Activated naive CD8-positive, alpha-beta T cell treated with anti-CD3 and anti-CD28 coated beads, Interleukin-2, amount 10 ng/mL, durations not matched to agents 7 days and 5 days (primary cell): ENCODE results near the gene BDH1. TPM values are rescaled to one million over a fixed set of nuclear protein-coding genes. Genes with fewer than 3 reads are reported as not detected.
"Not testable (repeated sequence)": the region's sequence is repeated elsewhere in the genome, so short reads cannot be mapped to it uniquely, and the experiment has no call there.

Experiments
- ATAC-seq: fragments of 150-1000 bp; cut with Tn5 transposase; one replicate; pipeline ENCODE4 v1.10.0; 2021; ENCODE audit warnings: low read depth, moderate library complexity
- POLR2A ChIA-PET: fragments of 350-600 bp; sonication (Branson Sonifier 250); formaldehyde crosslinking; loops from one replicate; lab custom pipeline; 2021; ENCODE audit warnings: antibody characterized with exemption; lab: Charles Lee
- DNase-seq: peaks from one replicate; pipeline ENCODE4 v3.0.0; 2021
- H3K27ac Mint-ChIP-seq: one replicate; pipeline ENCODE4 v1.8.0; 2022; ENCODE audit warnings: mild to moderate bottlenecking, mixed read lengths
- H3K27me3 Mint-ChIP-seq: one replicate; pipeline ENCODE4 v1.8.0; 2022; ENCODE audit warnings: mild to moderate bottlenecking, moderate library complexity, mixed read lengths
- H3K36me3 Mint-ChIP-seq: one replicate; pipeline ENCODE4 v1.8.0; 2021; ENCODE audit warnings: mild to moderate bottlenecking, mixed read lengths
- H3K4me1 Mint-ChIP-seq: one replicate; pipeline ENCODE4 v1.8.0; 2021; ENCODE audit warnings: mixed read lengths
- H3K4me3 Mint-ChIP-seq: one replicate; pipeline ENCODE4 v1.8.0; 2022; ENCODE audit warnings: mild to moderate bottlenecking, moderate library complexity, mixed read lengths
- H3K9me3 Mint-ChIP-seq: one replicate; pipeline ENCODE4 v1.8.0; 2021; ENCODE audit warnings: mixed read lengths
- total RNA-seq, 2 experiments: library from RNA; stranded (reverse); gene quantifications; one replicate each; pipeline ENCODE4 v1.2.3, GENCODE V29; 2021

BDH1 gene
- total RNA-seq, 2 experiments from 2014 or later = 108 to 114 TPM

DNA sequence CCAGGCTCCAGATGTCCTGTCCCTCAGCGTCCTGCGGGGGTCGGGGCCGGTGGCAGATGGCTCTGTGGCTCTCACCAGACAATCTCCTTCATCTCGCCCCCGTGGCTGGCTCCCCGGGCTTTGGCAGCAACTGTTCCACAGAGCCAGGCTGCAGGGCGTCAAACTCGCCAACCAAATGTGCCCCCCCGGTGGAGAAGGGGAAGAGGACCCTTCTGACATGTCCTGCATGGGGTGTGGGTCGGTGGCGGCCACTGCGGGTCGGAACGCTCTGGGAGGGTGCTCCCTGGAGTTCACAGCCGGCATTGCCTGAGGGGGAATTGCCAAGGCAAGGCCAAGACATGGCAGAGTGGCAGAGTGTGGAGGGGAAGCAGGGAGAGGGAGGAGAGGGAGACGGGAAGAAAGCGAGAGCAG, 36.0 kb downstream of the BDH1 start:
- ATAC-seq = no peak
- Mint-ChIP-seq H3K4me3 (no peak overlapping the region), H3K27me3 (no peaks in the 10 kb centered on the region), H3K4me1 (peaks cover 11% of the 10 kb centered on the region), H3K27ac (no peak overlapping the region), H3K9me3 (peaks cover 4% of the 10 kb centered on the region), H3K36me3 (peaks cover 56% of the 10 kb centered on the region)
- no peak for DNase-seq
- POLR2A ChIA-PET = no interaction called here

DNA sequence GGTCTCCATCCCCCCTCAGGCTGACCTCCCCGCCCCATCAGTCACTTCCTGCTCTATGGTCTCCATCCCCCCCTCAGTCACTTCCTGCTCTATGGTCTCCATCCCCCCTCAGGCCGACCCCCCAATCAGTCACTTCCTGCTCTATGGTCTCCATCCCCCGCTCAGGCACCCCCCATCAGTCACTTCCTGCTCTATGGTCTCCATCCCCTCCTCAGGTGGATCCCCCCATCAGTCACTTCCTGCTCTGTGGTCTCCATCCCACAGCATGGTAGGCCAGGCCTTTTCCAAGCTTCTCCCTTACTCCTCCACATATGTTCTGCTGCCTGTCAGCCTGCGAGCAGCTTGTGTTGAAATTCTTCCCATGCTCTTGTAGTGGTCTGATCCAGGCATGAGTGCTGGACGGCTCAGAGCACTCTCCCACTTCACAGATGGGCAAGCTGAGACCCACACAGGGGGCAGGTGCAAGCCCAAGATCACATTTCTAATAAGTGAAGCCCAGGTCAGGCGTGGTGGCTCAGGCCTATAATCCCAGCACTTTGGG, 36.8 kb downstream of the BDH1 start:
- Mint-ChIP-seq H3K27me3 (no peaks in the 10 kb centered on the region), H3K4me3 (no peak overlapping the region), H3K27ac (peak overlapping the region; percentile 90), H3K9me3 (peaks cover 4% of the 10 kb centered on the region), H3K36me3 (peaks cover 59% of the 10 kb centered on the region), H3K4me1 (peaks cover 11% of the 10 kb centered on the region)
- ATAC-seq = no peak
- DNase-seq = no peak
- POLR2A ChIA-PET = no interaction called here

- ATAC-seq, H3K9me3 Mint-ChIP-seq, POLR2A ChIA-PET, H3K27ac Mint-ChIP-seq, DNase-seq, H3K4me3 Mint-ChIP-seq, H3K27me3 Mint-ChIP-seq: not testable (repeated sequence)
- peaks cover 59% of the 10 kb centered on the region for H3K36me3 Mint-ChIP-seq
- peaks cover 11% of the 10 kb centered on the region for H3K4me1 Mint-ChIP-seq
Measured at GRCh38 chr3:197517922-197518683, 37.7 kb downstream of the BDH1 start.

- ATAC-seq, H3K9me3 Mint-ChIP-seq, DNase-seq, H3K27me3 Mint-ChIP-seq, H3K4me3 Mint-ChIP-seq, POLR2A ChIA-PET: not testable (repeated sequence)
- Mint-ChIP-seq H3K36me3 (peaks cover 60% of the 10 kb centered on the region), H3K27ac (peak overlapping the region; percentile 84), H3K4me1 (peaks cover 11% of the 10 kb centered on the region)
Measured at GRCh38 chr3:197516890-197517606, 38.7 kb downstream of the BDH1 start.

DNA sequence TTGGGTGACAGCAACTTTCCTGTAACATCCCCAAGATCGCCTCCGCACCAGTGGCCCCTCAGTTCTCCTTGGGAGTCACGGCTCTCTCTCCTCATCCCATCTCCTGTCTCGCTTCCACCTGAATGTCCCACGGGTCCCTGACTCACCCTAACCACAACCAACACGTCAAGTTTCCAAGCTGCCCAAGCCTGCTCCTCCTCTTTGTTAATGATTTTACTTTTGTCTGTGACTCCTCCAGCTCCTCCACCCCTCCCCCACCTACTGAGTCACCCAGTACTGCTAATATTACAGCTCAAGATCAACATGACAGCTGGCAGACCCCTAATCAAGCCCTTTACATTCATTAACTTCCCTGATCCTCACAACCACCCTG, 39.3 kb downstream of the BDH1 start:
- Mint-ChIP-seq H3K4me1 (peaks cover 11% of the 10 kb centered on the region), H3K4me3 (no peak overlapping the region), H3K36me3 (peaks cover 56% of the 10 kb centered on the region), H3K27ac (peak overlapping the region; percentile 84), H3K9me3 (peaks cover 3% of the 10 kb centered on the region), H3K27me3 (no peaks in the 10 kb centered on the region)
- POLR2A ChIA-PET = no interaction called here
- ATAC-seq (no peak), DNase-seq (no peak)

DNA sequence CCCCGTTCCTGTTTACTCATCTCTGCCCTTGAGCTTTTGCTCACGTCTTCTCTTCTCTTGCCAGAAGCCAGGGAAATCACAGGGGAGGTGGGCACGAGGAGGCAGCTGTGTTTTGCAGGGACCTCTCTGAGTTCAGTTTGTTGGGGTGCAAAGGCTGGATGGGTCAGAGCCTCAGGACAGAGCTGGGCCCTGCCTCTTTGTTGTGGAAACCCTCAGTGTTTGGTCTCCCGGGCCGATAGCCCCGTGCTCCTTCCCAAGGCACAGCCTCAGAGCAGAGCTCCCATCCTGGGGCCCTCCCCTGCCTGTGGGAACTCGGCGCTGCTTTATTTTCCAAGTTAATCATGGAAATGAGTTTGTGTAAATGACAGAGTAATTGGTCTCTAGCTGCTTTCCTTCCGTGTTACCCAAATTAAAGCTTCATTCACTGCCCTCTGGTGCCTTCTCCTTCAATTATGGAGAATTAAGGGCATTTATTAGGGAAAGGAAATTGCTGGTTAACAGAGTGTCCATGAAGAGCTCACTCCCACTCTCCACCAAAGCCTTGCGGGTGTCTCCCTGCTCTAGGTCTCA, 40.9 kb downstream of the BDH1 start:
- Mint-ChIP-seq H3K4me3 (no peak overlapping the region), H3K27me3 (no peaks in the 10 kb centered on the region), H3K27ac (no peak overlapping the region), H3K4me1 (peaks cover 11% of the 10 kb centered on the region), H3K9me3 (peaks cover 3% of the 10 kb centered on the region), H3K36me3 (peaks cover 41% of the 10 kb centered on the region)
- no peak for ATAC-seq
- DNase-seq = no peak
- POLR2A ChIA-PET = no interaction called here

- Mint-ChIP-seq H3K36me3 (peaks cover 38% of the 10 kb centered on the region), H3K4me1 (peaks cover 10% of the 10 kb centered on the region), H3K9me3 (peaks cover 3% of the 10 kb centered on the region), H3K27ac (no peak overlapping the region), H3K4me3 (no peak overlapping the region), H3K27me3 (no peaks in the 10 kb centered on the region)
- no peak for DNase-seq
- no peak for ATAC-seq
- POLR2A ChIA-PET = no interaction called here
Measured at GRCh38 chr3:197513953-197514785, 41.6 kb downstream of the BDH1 start.

GRCh38 chr3:197512691-197513571, 42.8 kb downstream of the BDH1 start:
- POLR2A ChIA-PET = no interaction called here
- no peak for ATAC-seq
- peak overlapping the region; percentile 76 for H3K27ac Mint-ChIP-seq

DNA sequence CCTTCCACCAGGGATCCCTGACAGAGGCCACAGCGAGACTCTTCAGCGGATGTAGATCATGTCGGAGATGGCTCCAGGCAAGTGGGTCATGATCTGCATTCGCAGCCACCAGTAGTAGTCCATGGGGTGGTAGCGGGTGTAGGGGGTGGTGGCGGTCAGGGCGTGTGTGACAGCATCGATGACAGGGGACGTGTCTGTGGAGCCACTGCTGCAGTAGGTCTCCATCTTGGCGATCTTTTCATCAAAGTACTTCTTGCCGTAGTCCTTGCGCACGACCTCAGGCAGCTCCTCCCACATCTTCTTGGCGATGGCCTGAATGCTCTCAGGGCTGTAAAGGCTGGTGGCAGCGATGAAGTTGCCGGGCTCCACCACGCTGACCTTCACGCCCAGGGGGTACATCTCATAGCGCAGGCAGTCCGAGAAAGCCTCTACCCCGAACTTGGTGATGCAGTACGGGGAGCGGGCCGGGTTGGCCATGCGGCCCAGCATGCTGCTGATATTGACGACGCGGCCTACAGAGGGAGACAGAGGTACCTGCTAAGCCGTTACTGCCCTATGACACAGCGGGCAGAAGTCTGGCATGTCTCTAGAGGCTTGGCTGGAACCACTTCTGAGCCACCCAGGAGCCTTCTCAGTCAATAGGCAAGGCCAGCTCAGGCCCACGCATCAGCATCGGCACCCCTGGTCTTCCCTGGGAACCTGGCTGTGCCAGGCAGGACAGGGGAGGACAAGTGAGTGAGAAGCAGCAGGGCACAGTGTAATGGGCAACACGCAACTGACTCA, 43.7 kb downstream of the BDH1 start:
- Mint-ChIP-seq H3K4me1 (peaks cover 9% of the 10 kb centered on the region), H3K27me3 (no peaks in the 10 kb centered on the region), H3K36me3 (peaks cover 31% of the 10 kb centered on the region), H3K9me3 (no peaks in the 10 kb centered on the region), H3K4me3 (no peak overlapping the region), H3K27ac (peak overlapping the region; percentile 76)
- DNase-seq = no peak
- POLR2A ChIA-PET = no interaction called here
- no peak for ATAC-seq

More at GRCh38 chr3:197512691-197513571, 42.8 kb downstream of the BDH1 start:
- peaks cover 7% of the 10 kb centered on the region for H3K4me1 Mint-ChIP-seq
- H3K4me3 Mint-ChIP-seq = no peak overlapping the region
- peaks cover 32% of the 10 kb centered on the region for H3K36me3 Mint-ChIP-seq
- H3K9me3 Mint-ChIP-seq = no peaks in the 10 kb centered on the region
- DNase-seq = no peak
- no peaks in the 10 kb centered on the region for H3K27me3 Mint-ChIP-seq

GRCh38 chr3:197511130-197511529, 44.6 kb downstream of the BDH1 start:
- POLR2A ChIA-PET = no interaction called here
- Mint-ChIP-seq H3K36me3 (peaks cover 22% of the 10 kb centered on the region), H3K4me3 (no peak overlapping the region), H3K9me3 (no peaks in the 10 kb centered on the region), H3K4me1 (peaks cover 5% of the 10 kb centered on the region), H3K27ac (no peak overlapping the region), H3K27me3 (no peaks in the 10 kb centered on the region)
- DNase-seq (no peak), ATAC-seq (no peak)

DNA sequence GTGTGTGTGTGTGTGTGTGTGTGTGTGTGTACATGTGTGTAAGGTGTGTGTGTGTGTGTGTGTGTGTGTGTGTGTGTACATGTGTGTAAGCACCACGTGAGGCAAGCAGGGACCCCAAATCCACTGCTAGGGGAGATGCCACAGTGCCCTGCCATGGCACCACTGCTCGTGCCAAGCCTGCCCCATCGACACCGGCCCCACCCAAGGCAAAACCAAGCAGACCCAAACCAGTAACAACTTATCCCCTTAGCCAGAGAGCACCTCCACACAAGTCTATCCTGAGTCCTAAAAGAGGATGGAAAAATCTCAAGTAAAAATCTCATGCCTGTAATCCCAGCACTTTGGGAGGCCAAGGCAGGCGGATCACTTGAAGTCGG, 45.1 kb downstream of the BDH1 start:
- Mint-ChIP-seq H3K36me3 (peaks cover 17% of the 10 kb centered on the region), H3K4me3 (no peak overlapping the region), H3K4me1 (peaks cover 3% of the 10 kb centered on the region), H3K27ac (no peak overlapping the region), H3K9me3 (no peaks in the 10 kb centered on the region), H3K27me3 (no peaks in the 10 kb centered on the region)
- ATAC-seq = no peak
- DNase-seq = no peak
- POLR2A ChIA-PET = no interaction called here
